ENCODE results near the gene LRRC8E.

The LRRC8E gene

DNA sequence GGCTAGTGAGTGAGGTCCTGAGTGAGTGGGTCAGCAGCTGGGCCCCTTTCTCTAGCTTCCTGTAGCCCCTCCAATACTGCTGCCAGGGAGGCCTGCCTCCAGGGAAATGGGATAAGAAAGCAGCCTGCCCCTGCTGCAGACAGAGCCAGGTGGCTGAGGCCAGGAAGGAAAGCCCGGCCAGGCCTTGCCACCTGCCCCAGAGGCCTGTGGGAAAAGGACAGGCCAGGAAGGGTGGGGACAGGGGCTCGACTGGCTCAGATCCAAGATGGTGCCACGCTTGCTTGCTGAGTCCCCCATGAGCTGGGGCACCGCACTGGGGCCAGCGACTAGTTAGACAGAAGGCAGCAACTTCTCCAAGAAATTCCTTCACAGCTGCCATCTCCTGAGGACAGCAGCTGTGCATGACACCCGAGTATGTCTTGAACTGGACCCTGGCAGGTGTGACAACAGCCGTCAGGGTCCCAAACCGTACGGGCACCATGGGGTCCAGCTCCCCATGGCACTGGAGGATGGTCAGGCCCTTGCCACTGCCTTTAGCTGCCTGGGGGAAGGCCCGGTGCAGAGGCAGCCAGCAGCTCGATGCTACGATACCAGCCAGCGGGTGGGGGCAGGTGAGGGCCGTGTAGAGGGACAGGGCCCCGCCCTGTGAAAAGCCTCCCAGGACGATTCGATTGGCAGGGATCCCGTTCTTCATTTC lies 9.1 kb upstream of the LRRC8E start:
- DNase-seq (ENCODE audit: low read depth) = no peak
- no peak overlapping the region for H3K4me3 ChIP-seq (ENCODE audit: low read depth, low read length)
- in situ Hi-C loops (cut with HindIII; ENCODE audit: low sequenced_read_pairs) = no loop called here
- TF ChIP-seq, protein P1, sequence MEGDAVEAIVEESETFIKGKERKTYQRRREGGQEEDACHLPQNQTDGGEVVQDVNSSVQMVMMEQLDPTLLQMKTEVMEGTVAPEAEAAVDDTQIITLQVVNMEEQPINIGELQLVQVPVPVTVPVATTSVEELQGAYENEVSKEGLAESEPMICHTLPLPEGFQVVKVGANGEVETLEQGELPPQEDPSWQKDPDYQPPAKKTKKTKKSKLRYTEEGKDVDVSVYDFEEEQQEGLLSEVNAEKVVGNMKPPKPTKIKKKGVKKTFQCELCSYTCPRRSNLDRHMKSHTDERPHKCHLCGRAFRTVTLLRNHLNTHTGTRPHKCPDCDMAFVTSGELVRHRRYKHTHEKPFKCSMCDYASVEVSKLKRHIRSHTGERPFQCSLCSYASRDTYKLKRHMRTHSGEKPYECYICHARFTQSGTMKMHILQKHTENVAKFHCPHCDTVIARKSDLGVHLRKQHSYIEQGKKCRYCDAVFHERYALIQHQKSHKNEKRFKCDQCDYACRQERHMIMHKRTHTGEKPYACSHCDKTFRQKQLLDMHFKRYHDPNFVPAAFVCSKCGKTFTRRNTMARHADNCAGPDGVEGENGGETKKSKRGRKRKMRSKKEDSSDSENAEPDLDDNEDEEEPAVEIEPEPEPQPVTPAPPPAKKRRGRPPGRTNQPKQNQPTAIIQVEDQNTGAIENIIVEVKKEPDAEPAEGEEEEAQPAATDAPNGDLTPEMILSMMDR (IDR thresholded peaks at IDR 0.05; ENCODE audit: low read depth, low read length, missing control alignments) = no peak

DNA sequence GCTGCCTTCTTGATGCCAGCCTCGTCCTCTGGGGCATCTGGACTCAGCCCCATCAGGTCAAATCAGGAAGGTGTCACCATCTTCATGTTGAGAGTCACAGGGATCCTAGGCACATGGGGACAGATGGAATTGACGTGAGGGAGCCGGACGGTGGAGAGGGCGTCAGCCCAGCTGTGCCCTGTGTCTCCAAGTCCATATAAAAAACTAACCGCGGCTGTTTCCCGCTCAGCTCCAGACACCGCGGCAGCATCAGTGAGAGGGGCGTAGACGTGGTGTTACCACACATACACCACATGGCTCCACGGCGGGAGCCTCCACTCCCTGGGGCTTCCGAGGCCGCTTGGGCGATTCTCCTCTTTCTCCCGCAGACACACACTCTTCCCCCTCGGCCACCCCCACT lies 8.5 kb upstream of the LRRC8E start:
- no peak for DNase-seq (ENCODE audit: low read depth)
- in situ Hi-C loops (cut with HindIII; ENCODE audit: low sequenced_read_pairs) = no loop called here
- TF ChIP-seq, protein P1 (IDR thresholded peaks at IDR 0.05; ENCODE audit: low read depth, low read length, missing control alignments) = no peak
- H3K4me3 ChIP-seq (ENCODE audit: low read depth, low read length) = no peak overlapping the region

DNA sequence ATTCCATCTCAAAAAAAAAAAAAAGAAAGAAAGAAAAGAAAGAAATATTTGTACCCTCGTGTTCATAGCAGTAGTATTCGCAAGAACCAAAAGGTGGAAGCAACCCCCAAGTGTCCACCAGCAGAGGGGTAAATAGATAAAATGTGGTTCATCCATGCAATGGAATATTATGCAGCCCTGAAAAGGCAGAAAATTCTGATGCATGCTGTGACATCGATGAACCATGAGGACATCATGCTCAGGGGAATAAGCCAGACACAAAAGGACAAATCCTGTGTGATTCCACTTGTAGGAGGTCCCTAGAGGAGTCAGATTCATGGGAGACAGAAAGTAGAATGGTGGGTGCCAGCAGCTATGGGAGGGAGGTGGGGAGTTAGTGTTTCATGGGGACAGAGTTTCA lies 6.4 kb upstream of the LRRC8E start:
- H3K4me3 ChIP-seq (ENCODE audit: low read depth, low read length) = no peak overlapping the region
- TF ChIP-seq, protein P1 (IDR thresholded peaks at IDR 0.05; ENCODE audit: low read depth, low read length, missing control alignments) = no peak
- in situ Hi-C loops (cut with HindIII; ENCODE audit: low sequenced_read_pairs) = no loop called here
- DNase-seq (ENCODE audit: low read depth) = no peak

DNA sequence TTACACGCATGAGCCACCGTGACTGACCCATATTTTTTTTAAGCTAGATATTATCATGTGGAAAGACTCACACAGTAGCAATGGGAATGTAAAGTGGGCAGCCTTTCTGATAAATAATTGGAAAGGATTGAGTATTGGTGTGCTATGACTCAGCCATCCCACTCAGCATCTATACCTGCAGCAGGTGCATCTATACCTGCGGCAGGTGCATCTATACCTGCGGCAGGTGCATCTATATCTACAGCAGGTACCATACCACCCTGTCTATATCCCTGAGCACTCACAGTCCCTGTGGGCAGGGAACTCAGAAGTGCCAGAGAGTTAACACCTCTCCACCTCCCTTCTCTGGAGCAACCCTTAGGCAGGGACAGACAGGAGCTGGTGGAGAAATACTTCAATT lies 5.2 kb upstream of the LRRC8E start:
- no peak for DNase-seq (ENCODE audit: low read depth)
- no peak overlapping the region for H3K4me3 ChIP-seq (ENCODE audit: low read depth, low read length)
- in situ Hi-C loops (cut with HindIII; ENCODE audit: low sequenced_read_pairs) = no loop called here
- TF ChIP-seq, protein P1 (IDR thresholded peaks at IDR 0.05; ENCODE audit: low read depth, low read length, missing control alignments) = no peak

DNA sequence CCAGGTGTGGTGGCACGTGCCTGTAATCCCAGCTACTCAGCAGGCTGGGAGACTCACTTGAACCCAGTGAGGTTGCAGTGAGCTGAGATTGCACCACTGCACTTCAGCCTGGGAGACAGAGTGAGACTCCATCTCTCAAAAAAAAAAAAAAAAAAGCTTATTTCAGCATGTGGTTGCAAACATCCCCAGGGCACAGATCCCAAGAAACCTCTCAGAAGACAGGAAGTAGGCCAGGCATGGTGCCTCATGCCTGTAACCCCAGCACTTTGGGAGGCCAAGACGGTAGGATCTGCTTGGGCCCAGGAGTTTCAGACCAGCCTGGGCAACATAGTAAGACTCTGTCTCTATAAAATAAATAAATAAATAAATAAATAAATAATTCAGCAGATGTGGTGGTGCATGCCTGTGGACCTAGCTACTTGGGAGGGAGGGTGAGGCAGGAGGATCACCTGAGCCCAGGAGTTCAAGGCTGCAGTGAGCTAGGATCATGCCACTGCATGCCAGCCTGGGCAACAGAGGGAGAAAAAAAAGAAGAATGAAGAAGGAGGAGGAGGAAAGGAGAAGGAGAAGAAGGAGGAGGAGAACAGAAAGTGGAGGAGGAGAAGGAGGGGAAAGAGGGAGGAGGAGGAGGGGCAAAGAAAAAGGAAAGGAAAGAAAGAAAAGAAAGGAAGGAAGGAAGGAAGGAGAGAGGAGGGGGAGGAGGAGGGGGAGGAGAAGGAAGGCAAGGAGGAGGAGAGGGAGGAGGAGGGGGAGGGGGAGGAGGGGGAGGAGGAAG lies 4.3 kb upstream of the LRRC8E start:
- in situ Hi-C loops (cut with HindIII; ENCODE audit: low sequenced_read_pairs) = no loop called here
- H3K4me3 ChIP-seq (ENCODE audit: low read depth, low read length) = no peak overlapping the region
- TF ChIP-seq, protein P1 (IDR thresholded peaks at IDR 0.05; ENCODE audit: low read depth, low read length, missing control alignments) = no peak
- no peak for DNase-seq (ENCODE audit: low read depth)

DNA sequence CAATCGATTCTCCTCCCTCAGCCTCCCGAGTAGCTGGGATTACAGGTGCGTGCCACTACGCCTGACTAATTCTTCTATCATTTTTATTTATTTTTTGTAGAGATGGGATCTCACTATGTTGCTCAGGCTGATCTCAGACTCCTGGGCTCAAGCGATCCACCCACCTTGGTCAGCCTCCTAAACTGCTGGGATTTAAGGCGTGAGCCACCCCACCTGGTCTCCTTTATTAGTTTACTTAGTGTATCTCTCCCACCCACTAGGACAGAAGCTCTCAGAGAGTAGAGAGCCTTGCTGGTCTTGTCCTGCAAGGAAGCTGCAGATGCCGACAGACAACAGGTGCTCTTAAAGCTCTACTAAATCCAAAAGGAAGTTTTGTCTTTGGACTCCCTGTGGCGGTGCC lies 2.5 kb upstream of the LRRC8E start:
- no peak overlapping the region for H3K4me3 ChIP-seq (ENCODE audit: low read depth, low read length)
- in situ Hi-C loops (cut with HindIII; ENCODE audit: low sequenced_read_pairs) = no loop called here
- TF ChIP-seq, protein P1 (IDR thresholded peaks at IDR 0.05; ENCODE audit: low read depth, low read length, missing control alignments) = no peak
- no peak for DNase-seq (ENCODE audit: low read depth)

Measured in astrocyte of the cerebellum (primary cell).